Measurements from ENCODE around the gene ABI3. TPM values are rescaled to one million over a fixed set of nuclear protein-coding genes. Genes with fewer than 3 reads are reported as not detected.

ABI3 gene
- total and polyA plus RNA-seq, 9 of the 15 experiments (the other 6 are each of a cell fraction or from before 2014, with no cell fraction given) = not detected

DNA sequence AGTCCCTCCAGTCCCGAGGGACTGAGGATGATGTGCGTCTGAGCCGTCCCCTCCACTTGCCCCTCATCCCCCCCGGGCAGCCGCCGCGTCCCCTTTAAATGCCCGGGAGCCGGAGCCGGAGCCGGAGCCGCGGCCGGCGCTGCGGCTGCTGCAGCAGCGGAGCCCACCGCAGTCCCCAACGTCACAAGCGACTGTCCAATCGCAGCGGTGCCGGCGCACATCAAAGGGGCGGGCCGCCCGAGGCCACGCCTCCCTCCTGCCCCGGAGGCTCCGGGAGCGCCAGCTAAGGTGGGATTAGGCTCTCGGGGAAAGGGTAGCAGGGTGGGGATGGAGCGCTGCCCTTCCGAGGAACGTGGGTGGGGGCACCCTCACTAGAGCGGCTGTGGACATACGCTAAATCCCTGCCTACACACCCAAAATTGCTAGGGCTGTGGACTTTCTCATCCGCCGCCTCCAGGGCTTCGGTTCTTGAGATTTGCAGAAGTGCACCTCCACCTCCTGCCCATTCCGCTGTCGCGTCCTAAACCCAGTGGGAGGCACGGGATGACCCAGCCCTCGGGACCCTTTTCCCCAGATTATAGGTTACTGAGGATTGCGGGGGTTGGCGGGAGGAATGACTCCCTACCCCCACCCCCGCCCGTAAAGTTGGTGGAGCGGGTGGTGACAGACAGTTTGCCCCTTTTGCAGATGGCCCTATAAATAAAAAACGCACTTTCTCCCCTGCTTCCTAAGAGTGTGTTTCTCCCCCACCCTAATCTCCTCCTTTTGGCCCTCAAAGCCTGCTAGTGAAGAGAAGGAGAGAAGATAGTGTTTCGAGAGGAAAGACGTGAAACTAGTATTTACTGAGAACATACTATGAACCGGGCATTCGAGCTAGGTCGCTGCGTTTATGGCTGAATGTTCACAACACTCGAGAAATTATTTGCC lies 20.4 kb downstream of the ABI3 start, which contains the start of gene PHOSPHO1 (continued):
- TF ChIP-seq, protein P1, sequence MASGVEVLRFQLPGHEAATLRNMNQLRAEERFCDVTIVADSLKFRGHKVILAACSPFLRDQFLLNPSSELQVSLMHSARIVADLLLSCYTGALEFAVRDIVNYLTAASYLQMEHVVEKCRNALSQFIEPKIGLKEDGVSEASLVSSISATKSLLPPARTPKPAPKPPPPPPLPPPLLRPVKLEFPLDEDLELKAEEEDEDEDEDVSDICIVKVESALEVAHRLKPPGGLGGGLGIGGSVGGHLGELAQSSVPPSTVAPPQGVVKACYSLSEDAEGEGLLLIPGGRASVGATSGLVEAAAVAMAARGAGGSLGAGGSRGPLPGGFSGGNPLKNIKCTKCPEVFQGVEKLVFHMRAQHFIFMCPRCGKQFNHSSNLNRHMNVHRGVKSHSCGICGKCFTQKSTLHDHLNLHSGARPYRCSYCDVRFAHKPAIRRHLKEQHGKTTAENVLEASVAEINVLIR (CRISPR knock-in tag; IDR thresholded peaks at IDR 0.05) = 0 out of 2 replicates have a peak, but pooled peaks have one; percentile 33
- TF ChIP-seq CXXC5 (CRISPR knock-in tag; IDR thresholded peaks at IDR 0.05) (peak; percentile 63; the same call in 1 of the 2 replicates), SPI1 (IDR thresholded peaks at IDR 0.05; ENCODE audit: borderline replicate concordance, low read depth, low read length) (peak; percentile 78; the same call in 1 of the 2 replicates), NRF1 (conservative IDR thresholded peaks at IDR 0.05 in 1 of 2, IDR thresholded peaks at IDR 0.05 in 1 of 2) (peak; percentile 83 to 86), ZNF263 (CRISPR knock-in tag; IDR thresholded peaks at IDR 0.05; ENCODE audit: borderline replicate concordance) (no peak), NR4A1 (CRISPR knock-in tag; IDR thresholded peaks at IDR 0.05) (no peak), NR4A1 (tag; IDR thresholded peaks at IDR 0.05) (no peak), POLR2H (tag; IDR thresholded peaks at IDR 0.05; ENCODE audit: low read depth) (no peak), PHF8 (IDR thresholded peaks at IDR 0.05; ENCODE audit: borderline replicate concordance, low read length) (peak; percentile 13; the same call in 1 of the 2 replicates), NFRKB (IDR thresholded peaks at IDR 0.05; ENCODE audit: low read depth) (no peak), ATF1 (CRISPR knock-in tag; IDR thresholded peaks at IDR 0.05) (no peak), ATF1 (tag; IDR thresholded peaks at IDR 0.05) (peak; percentile 87), SREBF2 (CRISPR knock-in tag; IDR thresholded peaks at IDR 0.05) (no peak), ZNF717 (CRISPR knock-in tag; IDR thresholded peaks at IDR 0.05) (no peak), GABPA (tag; conservative IDR thresholded peaks at IDR 0.05; ENCODE audit: low read depth) (no peak), STAT5A (IDR thresholded peaks at IDR 0.05; ENCODE audit: borderline replicate concordance, low read length) (no peak), XRCC4 (IDR thresholded peaks at IDR 0.05; ENCODE audit: extremely low read depth, insufficient read depth, insufficient read length) (no peak), BDP1 (IDR thresholded peaks at IDR 0.05; ENCODE audit: insufficient read depth, insufficient read length) (no peak), TCF7 (IDR thresholded peaks at IDR 0.05; ENCODE audit: borderline replicate concordance) (peak; percentile 92), KLF10 (CRISPR knock-in tag; IDR thresholded peaks at IDR 0.05) (no peak)
- TF ChIP-seq, protein P2, sequence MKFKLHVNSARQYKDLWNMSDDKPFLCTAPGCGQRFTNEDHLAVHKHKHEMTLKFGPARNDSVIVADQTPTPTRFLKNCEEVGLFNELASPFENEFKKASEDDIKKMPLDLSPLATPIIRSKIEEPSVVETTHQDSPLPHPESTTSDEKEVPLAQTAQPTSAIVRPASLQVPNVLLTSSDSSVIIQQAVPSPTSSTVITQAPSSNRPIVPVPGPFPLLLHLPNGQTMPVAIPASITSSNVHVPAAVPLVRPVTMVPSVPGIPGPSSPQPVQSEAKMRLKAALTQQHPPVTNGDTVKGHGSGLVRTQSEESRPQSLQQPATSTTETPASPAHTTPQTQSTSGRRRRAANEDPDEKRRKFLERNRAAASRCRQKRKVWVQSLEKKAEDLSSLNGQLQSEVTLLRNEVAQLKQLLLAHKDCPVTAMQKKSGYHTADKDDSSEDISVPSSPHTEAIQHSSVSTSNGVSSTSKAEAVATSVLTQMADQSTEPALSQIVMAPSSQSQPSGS (CRISPR knock-in tag; IDR thresholded peaks at IDR 0.05) = no peak
- TF ChIP-seq, protein P3, sequence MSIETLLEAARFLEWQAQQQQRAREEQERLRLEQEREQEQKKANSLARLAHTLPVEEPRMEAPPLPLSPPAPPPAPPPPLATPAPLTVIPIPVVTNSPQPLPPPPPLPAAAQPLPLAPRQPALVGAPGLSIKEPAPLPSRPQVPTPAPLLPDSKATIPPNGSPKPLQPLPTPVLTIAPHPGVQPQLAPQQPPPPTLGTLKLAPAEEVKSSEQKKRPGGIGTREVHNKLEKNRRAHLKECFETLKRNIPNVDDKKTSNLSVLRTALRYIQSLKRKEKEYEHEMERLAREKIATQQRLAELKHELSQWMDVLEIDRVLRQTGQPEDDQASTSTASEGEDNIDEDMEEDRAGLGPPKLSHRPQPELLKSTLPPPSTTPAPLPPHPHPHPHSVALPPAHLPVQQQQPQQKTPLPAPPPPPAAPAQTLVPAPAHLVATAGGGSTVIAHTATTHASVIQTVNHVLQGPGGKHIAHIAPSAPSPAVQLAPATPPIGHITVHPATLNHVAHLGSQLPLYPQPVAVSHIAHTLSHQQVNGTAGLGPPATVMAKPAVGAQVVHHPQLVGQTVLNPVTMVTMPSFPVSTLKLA (conservative IDR thresholded peaks at IDR 0.05) = no peak
- TF ChIP-seq, protein P4, sequence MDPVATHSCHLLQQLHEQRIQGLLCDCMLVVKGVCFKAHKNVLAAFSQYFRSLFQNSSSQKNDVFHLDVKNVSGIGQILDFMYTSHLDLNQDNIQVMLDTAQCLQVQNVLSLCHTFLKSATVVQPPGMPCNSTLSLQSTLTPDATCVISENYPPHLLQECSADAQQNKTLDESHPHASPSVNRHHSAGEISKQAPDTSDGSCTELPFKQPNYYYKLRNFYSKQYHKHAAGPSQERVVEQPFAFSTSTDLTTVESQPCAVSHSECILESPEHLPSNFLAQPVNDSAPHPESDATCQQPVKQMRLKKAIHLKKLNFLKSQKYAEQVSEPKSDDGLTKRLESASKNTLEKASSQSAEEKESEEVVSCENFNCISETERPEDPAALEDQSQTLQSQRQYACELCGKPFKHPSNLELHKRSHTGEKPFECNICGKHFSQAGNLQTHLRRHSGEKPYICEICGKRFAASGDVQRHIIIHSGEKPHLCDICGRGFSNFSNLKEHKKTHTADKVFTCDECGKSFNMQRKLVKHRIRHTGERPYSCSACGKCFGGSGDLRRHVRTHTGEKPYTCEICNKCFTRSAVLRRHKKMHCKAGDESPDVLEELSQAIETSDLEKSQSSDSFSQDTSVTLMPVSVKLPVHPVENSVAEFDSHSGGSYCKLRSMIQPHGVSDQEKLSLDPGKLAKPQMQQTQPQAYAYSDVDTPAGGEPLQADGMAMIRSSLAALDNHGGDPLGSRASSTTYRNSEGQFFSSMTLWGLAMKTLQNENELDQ (CRISPR knock-in tag; IDR thresholded peaks at IDR 0.05; ENCODE audit: borderline replicate concordance) = no peak

All from K562 (cell line).